Lower leg skin (tissue), 4 donors: ENCODE data around the gene ENOX2. TPM values are rescaled to one million over a fixed set of nuclear protein-coding genes. Genes with fewer than 3 reads are reported as not detected.

ENCODE experiments used
- DNase-seq, 2 donors: peaks; one replicate each; pipeline ENCODE4 v3.0.0-alpha.2; 2019; ENCODE audit warnings: low spot score in 2 of 2
- H3K4me3 ChIP-seq: fragments of 200-600 bp; sonication (generic); 2 replicates; pipeline ENCODE4 v1.5.1; 2017; ENCODE audit warnings: mild to moderate bottlenecking, low read depth; ENCODE audit not compliant: poor library complexity, severe bottlenecking
- CTCF ChIP-seq, 3 donors: fragments of 450-650 bp; IDR thresholded peaks; one replicate each; pipeline ENCODE4 v1.5.1; 2016; ENCODE audit warnings: antibody characterized with exemption in 3 of 3, mild to moderate bottlenecking in 3 of 3, moderate library complexity in 2 of 3
- POLR2A ChIP-seq, 2 donors: fragments of 450-650 bp; IDR thresholded peaks; one replicate each; pipeline ENCODE4 v1.6.1; 2016 to 2017; ENCODE audit warnings: antibody characterized with exemption in 2 of 2, mild to moderate bottlenecking in 1 of 2, moderate library complexity in 1 of 2
- WGBS, 2 donors: methylation state at CpG; one replicate each; pipeline ENCODE4 v1.1.5; 2018; 5-methylcytosine and 5-hydroxymethylcytosine counted together
- intact Hi-C: fragments of 100-400 bp; cut with DNase I; formaldehyde crosslinking; loops from one replicate; pipeline ENCODE4 v1.15.0; 2023; ENCODE audit warnings: low total_unique reads
- total RNA-seq, 4 donors: library from RNA; depleted of rRNA; stranded (reverse); fragments of >200 nt; gene quantifications; one replicate each; pipeline ENCODE4 v1.1.0, GENCODE V29; 2016

The ENOX2 gene
- total RNA-seq, 4 donors from 2014 or later: 6.5 to 9.5 (median 8.3) TPM

- TF ChIP-seq POLR2A (IDR thresholded peaks at IDR 0.05) (no peak), CTCF (IDR thresholded peaks at IDR 0.05) (no peak)
- intact Hi-C loops: no loop called here
- WGBS, 2 donors: 48 to 63% methylated on average over 1 of the region's 1 CpG
- no peak for DNase-seq
- H3K4me3 ChIP-seq: no peak overlapping the region
Observed at GRCh38 chrX:130877892-130878341, 25.1 kb downstream of the ENOX2 start.

GRCh38 chrX:130876226-130876625 lies 26.8 kb downstream of the ENOX2 start:
- DNase-seq: no peak
- TF ChIP-seq POLR2A (IDR thresholded peaks at IDR 0.05) (no peak), CTCF (IDR thresholded peaks at IDR 0.05) (no peak)
- no peak overlapping the region for H3K4me3 ChIP-seq
- intact Hi-C loops: no loop called here

- intact Hi-C loops: no loop called here
- no peak for DNase-seq
- no peak overlapping the region for H3K4me3 ChIP-seq
- no peak for TF ChIP-seq CTCF (IDR thresholded peaks at IDR 0.05)
- 48 to 81% methylated on average over 2 of the region's 2 CpGs for WGBS, 2 donors
Observed at GRCh38 chrX:130874751-130875150, 28.3 kb downstream of the ENOX2 start.

GRCh38 chrX:130869239-130869638 lies 33.8 kb downstream of the ENOX2 start:
- TF ChIP-seq POLR2A (IDR thresholded peaks at IDR 0.05): no peak
- TF ChIP-seq CTCF (IDR thresholded peaks at IDR 0.05): no peak
- intact Hi-C loops: no loop called here
- WGBS, 2 donors: 70 to 73% methylated on average over 3 of the region's 3 CpGs
- no peak overlapping the region for H3K4me3 ChIP-seq
- no peak for DNase-seq

GRCh38 chrX:130861462-130861861 lies 41.5 kb downstream of the ENOX2 start:
- no peak overlapping the region for H3K4me3 ChIP-seq
- no peak for TF ChIP-seq CTCF (IDR thresholded peaks at IDR 0.05)
- 68 to 94% methylated on average over 1 of the region's 1 CpG for WGBS, 2 donors
- intact Hi-C loops: no loop called here
- no peak for DNase-seq

- 71 to 96% methylated on average over 1 of the region's 1 CpG for WGBS, 2 donors
- no peak for TF ChIP-seq POLR2A (IDR thresholded peaks at IDR 0.05)
- intact Hi-C loops: no loop called here
- no peak overlapping the region for H3K4me3 ChIP-seq
- no peak for DNase-seq
Observed at GRCh38 chrX:130857207-130857606, 45.8 kb downstream of the ENOX2 start.
